ENCODE measurements around the gene DUOX2. TPM values are rescaled to one million over a fixed set of nuclear protein-coding genes. Genes with fewer than 3 reads are reported as not detected.

The DUOX2 gene
- total and polyA plus RNA-seq, 4 donors: 0.06 to 0.08 TPM; not detected in 2

GRCh38 chr15:45122719-45123118 lies 8.7 kb upstream of the DUOX2 start (continued):
- TF ChIP-seq RXRA (IDR thresholded peaks at IDR 0.05): no peak
- no peak for TF ChIP-seq JUND (IDR thresholded peaks at IDR 0.05)

- no peaks in the 10 kb centered on the region for H3K36me3 ChIP-seq (ENCODE audit: control insufficient read depth in 4 of 4, insufficient read depth in 3 of 4, low read depth in 1 of 4, low read length in 3 of 4)
- DNase-seq (ENCODE audit: low spot score): no peak
- no peak overlapping the region for H3K27ac ChIP-seq (ENCODE audit: low read depth in 1 of 2, low read length in 2 of 2)
- TF ChIP-seq ATF3 (IDR thresholded peaks at IDR 0.05) (no peak), MAX (IDR thresholded peaks at IDR 0.05) (no peak), GABPA (IDR thresholded peaks at IDR 0.05 in 1 of 2, conservative IDR thresholded peaks at IDR 0.05 in 1 of 2) (no peak), ZBTB33 (IDR thresholded peaks at IDR 0.05) (no peak), SP1 (IDR thresholded peaks at IDR 0.05) (no peak), NR2F2 (IDR thresholded peaks at IDR 0.05) (no peak)
- peaks cover 3 to 12% (median 7%) of the 10 kb centered on the region in 4 donors for H3K4me1 ChIP-seq (ENCODE audit: control insufficient read depth in 4 of 4, insufficient read depth in 4 of 4, low read length in 3 of 4)
- WGBS: 70% methylated on average over 9 of the region's 9 CpGs
- no peak overlapping the region for H3K9ac ChIP-seq (ENCODE audit: low read depth in 1 of 2, low read length in 2 of 2)
- H3K9me3 ChIP-seq (ENCODE audit: control insufficient read depth in 4 of 4, low read length in 3 of 4): no peaks in the 10 kb centered on the region
- no peak overlapping the region for H3K4me3 ChIP-seq (ENCODE audit: low read depth in 1 of 3, low read length in 3 of 3)
- no peaks in the 10 kb centered on the region for H3K27me3 ChIP-seq (ENCODE audit: control insufficient read depth in 4 of 4, insufficient read depth in 4 of 4, low read length in 3 of 4)
These were observed 7.9 kb upstream of the DUOX2 start for GRCh38 chr15:45121706-45122417.

GRCh38 chr15:45121020-45121419 lies 7.0 kb upstream of the DUOX2 start:
- no peak for DNase-seq (ENCODE audit: low spot score)
- Histone ChIP-seq H3K9me3 (ENCODE audit: control insufficient read depth in 4 of 4, low read length in 3 of 4) (no peaks in the 10 kb centered on the region), H3K27ac (ENCODE audit: low read depth in 1 of 2, low read length in 2 of 2) (no peak overlapping the region), H3K4me1 (ENCODE audit: control insufficient read depth in 4 of 4, insufficient read depth in 4 of 4, low read length in 3 of 4) (peaks cover 4 to 18% (median 10%) of the 10 kb centered on the region in 4 donors), H3K9ac (ENCODE audit: low read depth in 1 of 2, low read length in 2 of 2) (no peak overlapping the region), H3K4me3 (ENCODE audit: low read depth in 1 of 3, low read length in 3 of 3) (no peak overlapping the region), H3K27me3 (ENCODE audit: control insufficient read depth in 4 of 4, insufficient read depth in 4 of 4, low read length in 3 of 4) (peaks cover 0 to 4% (median 0%) of the 10 kb centered on the region in 4 donors), H3K36me3 (ENCODE audit: control insufficient read depth in 4 of 4, insufficient read depth in 3 of 4, low read depth in 1 of 4, low read length in 3 of 4) (no peaks in the 10 kb centered on the region)
- WGBS: 92% methylated on average over 3 of the region's 3 CpGs
- TF ChIP-seq JUND (IDR thresholded peaks at IDR 0.05) (no peak), TAF1 (conservative IDR thresholded peaks at IDR 0.05) (no peak), NR2F2 (IDR thresholded peaks at IDR 0.05) (no peak), RXRA (IDR thresholded peaks at IDR 0.05) (no peak), MAX (IDR thresholded peaks at IDR 0.05) (no peak), EGR1 (IDR thresholded peaks at IDR 0.05; ENCODE audit: low read depth in 2 of 2) (no peak), REST (IDR thresholded peaks at IDR 0.05) (no peak), HNF4A (conservative IDR thresholded peaks at IDR 0.05) (no peak), ZBTB33 (IDR thresholded peaks at IDR 0.05) (no peak)
